ENCODE data around the gene NFATC2. TPM values are rescaled to one million over a fixed set of nuclear protein-coding genes. Genes with fewer than 3 reads are reported as not detected.
A peak's percentile ranks its signal among the peaks of the same experiment; 100 is the strongest.

Gene NFATC2
- total RNA-seq, 1 donor from 2014 or later, result not detected

- no peak for DNase-seq (ENCODE audit: low read depth)
- H3K27me3 ChIP-seq (ENCODE audit: control insufficient read depth, insufficient read depth, low read length), result no peaks in the 10 kb centered on the region
- TF ChIP-seq CTCF (IDR thresholded peaks at IDR 0.05; ENCODE audit: insufficient read depth, low read length, severe bottlenecking), result no peak
- peak; percentile 28 for FAIRE-seq
- no peak overlapping the region for H3K4me3 ChIP-seq (ENCODE audit: low read depth, low read length)
- H3K36me3 ChIP-seq (ENCODE audit: control insufficient read depth, insufficient read depth, low read length), result no peaks in the 10 kb centered on the region
These were observed 184.3 kb downstream of the NFATC2 start for GRCh38 chr20:51358032-51358724.

- Histone ChIP-seq H3K36me3 (ENCODE audit: control insufficient read depth, insufficient read depth, low read length) (no peaks in the 10 kb centered on the region), H3K4me3 (ENCODE audit: low read depth, low read length) (no peak overlapping the region), H3K27me3 (ENCODE audit: control insufficient read depth, insufficient read depth, low read length) (no peaks in the 10 kb centered on the region)
- no peak for TF ChIP-seq CTCF (IDR thresholded peaks at IDR 0.05; ENCODE audit: insufficient read depth, low read length, severe bottlenecking)
- no peak for FAIRE-seq
- DNase-seq (ENCODE audit: low read depth), result no peak
These were observed 185.0 kb downstream of the NFATC2 start for GRCh38 chr20:51357543-51357942.

GRCh38 chr20:51356871-51357270, 185.6 kb downstream of the NFATC2 start:
- no peak for TF ChIP-seq CTCF (IDR thresholded peaks at IDR 0.05; ENCODE audit: insufficient read depth, low read length, severe bottlenecking)
- FAIRE-seq (no peak), DNase-seq (ENCODE audit: low read depth) (no peak)
- H3K36me3 ChIP-seq (ENCODE audit: control insufficient read depth, insufficient read depth, low read length), result no peaks in the 10 kb centered on the region
- H3K27me3 ChIP-seq (ENCODE audit: control insufficient read depth, insufficient read depth, low read length), result no peaks in the 10 kb centered on the region
- H3K4me3 ChIP-seq (ENCODE audit: low read depth, low read length), result no peak overlapping the region

GRCh38 chr20:51354769-51355319, 187.7 kb downstream of the NFATC2 start:
- Histone ChIP-seq H3K4me3 (ENCODE audit: low read depth, low read length) (no peak overlapping the region), H3K36me3 (ENCODE audit: control insufficient read depth, insufficient read depth, low read length) (no peaks in the 10 kb centered on the region), H3K27me3 (ENCODE audit: control insufficient read depth, insufficient read depth, low read length) (no peaks in the 10 kb centered on the region)
- no peak for TF ChIP-seq CTCF (IDR thresholded peaks at IDR 0.05; ENCODE audit: insufficient read depth, low read length, severe bottlenecking)
- FAIRE-seq, result no peak
- DNase-seq (ENCODE audit: low read depth), result no peak

- FAIRE-seq, result no peak
- no peaks in the 10 kb centered on the region for H3K36me3 ChIP-seq (ENCODE audit: control insufficient read depth, insufficient read depth, low read length)
These were observed 188.2 kb downstream of the NFATC2 start for GRCh38 chr20:51354191-51354768.

More at GRCh38 chr20:51354191-51354768, 188.2 kb downstream of the NFATC2 start:
- no peak for DNase-seq (ENCODE audit: low read depth)
- Histone ChIP-seq H3K4me3 (ENCODE audit: low read depth, low read length) (no peak overlapping the region), H3K27me3 (ENCODE audit: control insufficient read depth, insufficient read depth, low read length) (no peaks in the 10 kb centered on the region)
- no peak for TF ChIP-seq CTCF (IDR thresholded peaks at IDR 0.05; ENCODE audit: insufficient read depth, low read length, severe bottlenecking)

All from bronchial epithelial cell (primary cell).